Transverse colon (tissue), 4 donors: ENCODE measurements around the gene SIPA1L3.

Experiments used
- CTCF ChIP-seq, 5 experiments: fragments of 200-600 bp in 3 of 5; fragments of 450-650 bp in 2 of 5; sonication (generic) in 3 of 5; IDR thresholded peaks; 1 replicate in 2 of 5; 2 replicates in 3 of 5; pipeline ENCODE4 v1.5.1; 2016 to 2017; ENCODE audit warnings: antibody characterized with exemption in 5 of 5, inconsistent platforms in 3 of 5, mild to moderate bottlenecking in 2 of 5, moderate library complexity in 1 of 5
- POLR2A ChIP-seq: fragments of 450-650 bp; IDR thresholded peaks from one replicate; pipeline ENCODE4 v1.6.1; 2016; ENCODE audit warnings: antibody characterized with exemption, mild to moderate bottlenecking, moderate library complexity
- POLR2AphosphoS5 ChIP-seq, 3 donors: sonication (generic); formaldehyde crosslinking; IDR thresholded peaks; one replicate each; pipeline ENCODE4 v1.6.1; 2016; ENCODE audit warnings: antibody characterized with exemption in 3 of 3

- no peak for TF ChIP-seq POLR2A
- no peak for TF ChIP-seq CTCF (IDR thresholded peaks at IDR 0.05)
- no peak for TF ChIP-seq POLR2AphosphoS5 (IDR thresholded peaks at IDR 0.05)
Measured at GRCh38 chr19:37935341-37935740, 28.3 kb downstream of the SIPA1L3 start.
